ENCODE measurements around the gene RGL1.

The RGL1 gene

GRCh38 chr1:183871142-183871541 is 66.2 kb downstream of the RGL1 start:
- no peak for DNase-seq

- DNase-seq: no peak
Measured at GRCh38 chr1:183871601-183872000, 66.7 kb downstream of the RGL1 start.

- DNase-seq: peak; percentile 56 to 65
Measured at GRCh38 chr1:183872403-183872802, 67.5 kb downstream of the RGL1 start.

GRCh38 chr1:183873642-183874041 is 68.7 kb downstream of the RGL1 start:
- peak in 1 of 2 donors; percentile 43 for DNase-seq

GRCh38 chr1:183876309-183876708 is 71.4 kb downstream of the RGL1 start:
- no peak for DNase-seq

GRCh38 chr1:183877053-183877720 is 72.3 kb downstream of the RGL1 start:
- no peak for DNase-seq

GRCh38 chr1:183879494-183879893 is 74.6 kb downstream of the RGL1 start:
- no peak for DNase-seq

- no peak for DNase-seq
Measured at GRCh38 chr1:183879966-183880365, 75.0 kb downstream of the RGL1 start.

- DNase-seq: peak; percentile 59 to 75
Measured at GRCh38 chr1:183880531-183881243, 75.8 kb downstream of the RGL1 start.

GRCh38 chr1:183881387-183882131 is 76.6 kb downstream of the RGL1 start:
- DNase-seq: no peak

- DNase-seq: no peak
Measured at GRCh38 chr1:183882335-183883167, 77.6 kb downstream of the RGL1 start.

GRCh38 chr1:183883623-183884022 is 78.7 kb downstream of the RGL1 start:
- DNase-seq: peak; percentile 61 to 78

- DNase-seq: no peak
Measured at GRCh38 chr1:183884526-183884925, 79.6 kb downstream of the RGL1 start.

- DNase-seq: no peak
Measured at GRCh38 chr1:183885142-183885735, 80.3 kb downstream of the RGL1 start.

GRCh38 chr1:183886083-183886828 is 81.3 kb downstream of the RGL1 start:
- no peak for DNase-seq

GRCh38 chr1:183886853-183887252 is 81.9 kb downstream of the RGL1 start:
- DNase-seq: no peak

- no peak for DNase-seq
Measured at GRCh38 chr1:183887826-183888819, 83.2 kb downstream of the RGL1 start.

- no peak for DNase-seq
Measured at GRCh38 chr1:183889095-183889494, 84.2 kb downstream of the RGL1 start.

- no peak for DNase-seq
Measured at GRCh38 chr1:183891158-183891856, 86.4 kb downstream of the RGL1 start.

- DNase-seq: peak; percentile 42 to 58
Measured at GRCh38 chr1:183892351-183892793, 87.5 kb downstream of the RGL1 start.

All from inflammatory macrophage treated with lipopolysaccharide for 1 hour (primary cell).